GM12874 (cell line): ENCODE data around the gene HES4.

Experiments
- TF ChIP-seq, protein P1 (sequence below): IDR thresholded peaks from 2 replicates; pipeline ENCODE4 v1.5.1; 2011; ENCODE audit warnings: low read depth, mild to moderate bottlenecking, control low read depth, low read length, moderate library complexity; ENCODE audit not compliant: insufficient read depth

Gene HES4

DNA sequence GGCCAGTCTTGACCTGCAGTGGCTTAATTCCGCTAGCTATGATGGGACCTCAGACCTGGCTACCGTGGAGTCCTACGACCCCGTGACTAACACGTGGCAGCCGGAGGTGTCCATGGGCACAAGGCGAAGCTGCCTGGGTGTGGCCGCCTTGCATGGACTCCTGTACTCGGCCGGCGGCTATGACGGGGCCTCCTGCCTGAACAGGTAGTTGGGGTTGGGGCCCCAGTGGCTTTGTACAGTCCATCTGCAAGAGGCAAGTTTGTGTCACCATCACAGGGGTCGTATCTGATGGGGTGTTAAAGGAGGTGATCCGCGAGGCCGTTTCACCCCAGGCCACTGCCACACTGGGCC is 36.6 kb downstream of the HES4 start:
- TF ChIP-seq, protein P1, sequence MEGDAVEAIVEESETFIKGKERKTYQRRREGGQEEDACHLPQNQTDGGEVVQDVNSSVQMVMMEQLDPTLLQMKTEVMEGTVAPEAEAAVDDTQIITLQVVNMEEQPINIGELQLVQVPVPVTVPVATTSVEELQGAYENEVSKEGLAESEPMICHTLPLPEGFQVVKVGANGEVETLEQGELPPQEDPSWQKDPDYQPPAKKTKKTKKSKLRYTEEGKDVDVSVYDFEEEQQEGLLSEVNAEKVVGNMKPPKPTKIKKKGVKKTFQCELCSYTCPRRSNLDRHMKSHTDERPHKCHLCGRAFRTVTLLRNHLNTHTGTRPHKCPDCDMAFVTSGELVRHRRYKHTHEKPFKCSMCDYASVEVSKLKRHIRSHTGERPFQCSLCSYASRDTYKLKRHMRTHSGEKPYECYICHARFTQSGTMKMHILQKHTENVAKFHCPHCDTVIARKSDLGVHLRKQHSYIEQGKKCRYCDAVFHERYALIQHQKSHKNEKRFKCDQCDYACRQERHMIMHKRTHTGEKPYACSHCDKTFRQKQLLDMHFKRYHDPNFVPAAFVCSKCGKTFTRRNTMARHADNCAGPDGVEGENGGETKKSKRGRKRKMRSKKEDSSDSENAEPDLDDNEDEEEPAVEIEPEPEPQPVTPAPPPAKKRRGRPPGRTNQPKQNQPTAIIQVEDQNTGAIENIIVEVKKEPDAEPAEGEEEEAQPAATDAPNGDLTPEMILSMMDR, result no peak

DNA sequence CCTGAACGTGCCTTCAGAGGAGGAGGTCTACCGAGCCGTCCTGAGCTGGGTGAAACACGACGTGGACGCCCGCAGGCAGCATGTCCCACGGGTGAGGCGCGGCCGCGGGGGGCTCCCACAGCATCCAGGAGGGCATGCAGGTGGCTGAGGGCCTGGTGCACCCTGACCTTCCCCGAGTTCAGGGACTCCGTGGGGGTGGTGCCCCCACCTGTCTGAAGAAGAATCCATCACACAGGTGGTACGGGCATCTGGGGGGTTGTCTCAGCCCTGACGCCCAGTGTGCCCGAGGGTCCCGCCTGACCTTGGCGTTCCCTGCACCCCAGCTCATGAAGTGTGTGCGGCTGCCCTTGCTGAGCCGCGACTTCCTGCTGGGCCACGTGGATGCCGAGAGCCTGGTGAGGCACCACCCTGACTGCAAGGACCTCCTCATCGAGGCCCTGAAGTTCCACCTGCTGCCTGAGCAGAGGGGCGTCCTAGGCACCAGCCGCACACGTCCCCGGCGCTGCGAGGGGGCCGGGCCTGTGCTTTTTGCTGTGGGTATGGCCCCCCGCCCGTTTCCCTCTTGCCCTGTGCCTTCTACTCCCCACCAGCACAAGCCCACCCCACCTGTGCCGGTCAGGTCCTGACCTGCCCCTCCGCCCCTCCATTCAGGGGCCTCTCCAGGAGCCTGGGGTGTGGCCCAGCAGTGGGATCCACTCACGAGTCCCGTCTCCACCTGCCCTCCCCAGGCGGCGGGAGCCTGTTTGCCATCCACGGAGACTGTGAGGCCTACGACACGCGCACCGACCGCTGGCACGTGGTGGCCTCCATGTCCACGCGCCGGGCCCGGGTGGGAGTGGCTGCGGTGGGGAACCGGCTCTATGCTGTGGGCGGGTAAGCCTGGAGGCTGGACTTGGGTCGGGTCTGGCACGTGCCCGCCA is 37.3 kb downstream of the HES4 start:
- TF ChIP-seq, protein P1, result no peak

DNA sequence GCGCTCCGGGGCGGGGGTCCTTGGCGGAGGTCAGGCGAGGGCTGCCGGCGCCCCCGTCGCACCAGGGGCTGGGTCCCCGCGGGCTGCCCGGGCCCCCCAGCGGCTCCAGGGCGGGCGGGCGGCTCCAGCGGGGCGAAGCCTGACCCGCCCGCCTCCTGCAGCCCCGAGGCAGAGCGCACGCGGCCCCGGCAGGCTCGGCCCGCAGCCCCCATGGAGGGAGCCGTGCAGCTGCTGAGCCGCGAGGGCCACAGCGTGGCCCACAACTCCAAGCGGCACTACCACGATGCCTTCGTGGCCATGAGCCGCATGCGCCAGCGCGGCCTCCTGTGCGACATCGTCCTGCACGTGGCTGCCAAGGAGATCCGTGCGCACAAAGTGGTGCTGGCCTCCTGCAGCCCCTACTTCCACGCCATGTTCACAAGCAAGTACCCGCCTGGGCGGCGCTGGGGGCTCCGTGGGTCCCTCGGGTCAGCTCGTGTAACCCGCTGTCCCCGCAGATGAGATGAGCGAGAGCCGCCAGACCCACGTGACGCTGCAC is 38.7 kb downstream of the HES4 start:
- TF ChIP-seq, protein P1, result no peak

DNA sequence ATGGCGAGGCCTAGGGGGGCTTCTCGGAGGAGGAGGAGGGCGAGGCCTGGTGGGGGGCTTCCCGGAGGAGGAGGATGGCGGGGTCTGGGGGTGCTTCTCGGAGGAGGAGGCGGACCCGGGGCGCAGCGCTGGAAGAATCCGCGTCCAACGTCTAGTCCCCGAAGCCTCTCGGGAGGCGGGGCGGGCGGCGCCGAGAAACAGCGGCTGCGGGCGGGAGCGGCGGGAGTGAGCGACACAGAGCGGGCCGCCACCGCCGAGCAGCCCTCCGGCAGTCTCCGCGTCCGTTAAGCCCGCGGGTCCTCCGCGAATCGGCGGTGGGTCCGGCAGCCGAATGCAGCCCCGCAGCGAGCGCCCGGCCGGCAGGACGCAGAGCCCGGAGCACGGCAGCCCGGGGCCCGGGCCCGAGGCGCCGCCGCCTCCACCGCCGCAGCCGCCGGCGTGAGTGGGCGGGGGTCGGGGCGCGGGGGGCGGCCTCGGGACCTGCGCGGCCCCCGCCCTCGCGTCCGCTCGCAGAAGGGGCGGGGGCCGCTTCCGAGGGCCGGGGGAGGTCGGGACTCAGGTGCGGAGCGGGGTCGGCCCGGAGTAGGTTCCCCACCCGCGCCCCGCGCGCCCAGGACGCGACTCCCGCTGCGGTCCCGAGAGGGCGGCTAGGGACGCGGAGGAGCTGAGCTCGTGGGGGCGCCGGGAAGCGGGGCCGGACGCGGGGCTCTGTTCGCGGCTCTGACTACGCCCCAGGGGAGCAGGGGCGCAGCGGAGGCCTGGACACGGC is 39.4 kb downstream of the HES4 start, which contains the start of gene KLHL17:
Gene KLHL17, plus strand, starts transcription at position 222 of the 769 bp plus-strand sequence. Its CDS starts 110 bp downstream, at position 332.
- TF ChIP-seq, protein P1, result no peak

DNA sequence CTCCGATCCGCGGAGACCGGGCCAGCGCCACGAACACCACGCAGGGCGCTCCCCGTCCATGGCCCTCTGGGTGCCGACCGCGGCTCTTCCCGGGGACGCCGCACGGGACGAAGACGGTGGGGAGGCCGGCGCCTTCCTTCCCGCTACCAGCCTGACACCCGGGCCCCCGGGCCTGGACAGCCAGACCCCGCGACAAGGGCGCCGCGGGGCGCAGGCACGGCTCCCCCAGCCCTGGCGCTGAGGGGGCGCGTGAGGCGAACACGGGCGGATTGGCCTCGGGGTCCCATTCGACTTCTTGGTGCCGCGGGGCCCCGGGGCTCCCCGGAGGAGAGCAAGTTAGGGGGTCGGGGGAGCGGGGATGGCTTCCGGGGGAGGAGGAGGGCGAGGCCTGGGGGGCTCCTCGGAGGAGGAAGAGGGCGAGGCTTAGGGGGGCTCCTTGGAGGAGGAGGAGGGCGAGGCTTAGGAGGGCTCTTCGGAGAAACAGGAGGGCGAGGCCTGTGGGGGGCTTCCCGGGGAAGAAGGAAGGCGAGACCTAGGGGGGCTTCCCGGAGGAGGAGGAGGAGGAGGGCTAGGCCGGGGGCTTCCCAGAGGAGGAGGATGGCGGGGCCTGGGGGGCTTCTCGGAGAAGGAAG is 40.0 kb downstream of the HES4 start:
- TF ChIP-seq, protein P1, result no peak

DNA sequence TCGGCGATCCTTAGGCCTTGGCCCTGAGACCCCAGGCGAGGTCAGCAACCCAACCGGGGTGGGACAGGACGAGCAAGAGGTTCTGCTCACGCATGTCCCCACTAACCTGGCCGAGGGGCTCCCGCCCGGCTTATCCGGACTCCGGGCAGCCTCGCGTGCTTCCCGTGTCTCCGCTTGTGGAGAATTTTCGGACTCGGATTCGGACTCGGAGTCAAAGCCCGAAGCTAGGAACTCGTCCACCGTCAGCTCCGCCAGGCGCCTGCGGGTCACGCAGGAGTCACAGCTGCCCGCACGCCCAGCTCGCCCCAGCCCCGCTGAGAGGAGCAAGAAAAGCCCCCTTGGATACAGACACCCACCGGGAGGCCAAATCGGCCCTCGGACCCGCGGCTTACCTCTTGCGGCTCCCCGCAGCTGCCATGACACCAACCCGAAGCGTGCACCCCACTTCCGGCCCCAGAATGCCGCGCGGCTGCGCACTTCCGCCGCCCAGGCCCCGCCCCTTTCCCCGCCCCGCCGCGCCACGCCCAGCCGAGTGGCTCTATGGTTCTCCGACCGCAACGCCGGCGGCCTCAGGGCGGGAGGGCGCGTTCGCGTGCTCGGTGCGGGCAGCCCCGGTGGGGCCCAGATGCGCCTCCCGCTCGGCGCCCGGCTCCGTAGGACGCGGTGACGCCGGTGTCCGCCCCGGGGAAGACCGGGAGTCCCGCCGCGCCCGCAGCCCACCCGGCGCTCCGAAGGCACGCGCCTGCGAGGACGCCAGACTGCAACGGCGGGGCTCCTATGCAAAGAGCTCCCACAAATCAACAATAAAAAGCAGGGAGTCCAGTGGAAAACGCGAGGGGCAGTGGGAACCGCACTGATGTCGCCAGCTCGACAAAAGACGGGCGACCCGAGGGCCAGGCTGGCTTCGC is 40.8 kb downstream of the HES4 start, which contains the start of gene NOC2L:
Gene NOC2L, minus strand, starts transcription at position 434 of the 908 bp plus-strand sequence. Its CDS starts 16 bp downstream, at position 418.
- TF ChIP-seq, protein P1, result no peak
